GM23338 (cell line): Measurements from ENCODE around the gene RHO. TPM values are rescaled to one million over a fixed set of nuclear protein-coding genes. Genes with fewer than 3 reads are reported as not detected.

Experiments
- ATAC-seq: fragments of 200-7000 bp; cut with Tn5 transposase; 3 replicates; pipeline ENCODE4 v1.9.1; 2020
- DNase-seq: peaks from one replicate; pipeline ENCODE4 v3.0.0-alpha.2; 2015; ENCODE audit warnings: low spot score
- H2AFZ ChIP-seq: fragments of 200-600 bp; sonication (generic); 2 replicates; pipeline ENCODE4 v1.8.0; 2016; ENCODE audit warnings: antibody characterized with exemption, mild to moderate bottlenecking, moderate library complexity
- H3F3A ChIP-seq: fragments of 200-600 bp; sonication (generic); replicated peaks from 2 replicates; pipeline ENCODE4 v1.8.0; 2017; ENCODE audit warnings: antibody characterized with exemption, mixed run types, low read depth
- H3K27ac ChIP-seq: fragments of 200-600 bp; sonication (generic); 2 replicates; pipeline ENCODE4 v1.6.1; 2016; ENCODE audit warnings: low read depth
- H3K27me3 ChIP-seq: fragments of 200-600 bp; sonication (generic); 2 replicates; pipeline ENCODE4 v1.8.0; 2016; ENCODE audit warnings: mild to moderate bottlenecking, mixed run types, moderate library complexity; ENCODE audit not compliant: insufficient read depth
- H3K36me3 ChIP-seq: fragments of 200-600 bp; sonication (generic); 2 replicates; pipeline ENCODE4 v1.8.0; 2016; ENCODE audit warnings: mild to moderate bottlenecking; ENCODE audit not compliant: insufficient read depth
- H3K4me1 ChIP-seq: fragments of 200-600 bp; sonication (generic); 2 replicates; pipeline ENCODE4 v1.8.0; 2016; ENCODE audit warnings: mild to moderate bottlenecking, moderate library complexity; ENCODE audit not compliant: insufficient read depth
- H3K4me2 ChIP-seq: fragments of 200-600 bp; sonication (generic); 2 replicates; pipeline ENCODE4 v1.7.1; 2017; ENCODE audit warnings: mixed run types
- H3K4me3 ChIP-seq: fragments of 200-600 bp; sonication (generic); 2 replicates; pipeline ENCODE4 v1.6.1; 2016; ENCODE audit warnings: mixed run types
- H3K79me2 ChIP-seq: fragments of 200-600 bp; sonication (generic); replicated peaks from 2 replicates; pipeline ENCODE4 v1.8.0; 2017; ENCODE audit warnings: mild to moderate bottlenecking; ENCODE audit not compliant: insufficient read depth
- H3K9me2 ChIP-seq: fragments of 200-600 bp; sonication (generic); 2 replicates; pipeline ENCODE4 v1.8.0; 2017; ENCODE audit not compliant: insufficient read depth
- H4K20me1 ChIP-seq: fragments of 200-600 bp; sonication (generic); replicated peaks from 2 replicates; pipeline ENCODE4 v1.8.0; 2017; ENCODE audit warnings: mild to moderate bottlenecking; ENCODE audit not compliant: insufficient read depth
- H3K27ac Mint-ChIP-seq: 2 replicates; pipeline ENCODE4 v1.8.0; 2020; ENCODE audit warnings: inconsistent platforms, mild to moderate bottlenecking, moderate library complexity, mixed read lengths
- H3K27me3 Mint-ChIP-seq: 3 replicates; pipeline ENCODE4 v1.8.0; 2022; ENCODE audit warnings: low read depth, mild to moderate bottlenecking, moderate library complexity, mixed read lengths, inconsistent platforms; ENCODE audit not compliant: insufficient read depth, poor library complexity
- H3K36me3 Mint-ChIP-seq: 3 replicates; pipeline ENCODE4 v1.8.0; 2021; ENCODE audit warnings: low read depth, mild to moderate bottlenecking, inconsistent platforms, moderate library complexity, mixed read lengths
- H3K4me1 Mint-ChIP-seq: 3 replicates; pipeline ENCODE4 v1.8.0; 2020; ENCODE audit warnings: mild to moderate bottlenecking, inconsistent platforms, mixed read lengths
- H3K4me3 Mint-ChIP-seq: 3 replicates; pipeline ENCODE4 v1.8.0; 2021; ENCODE audit warnings: moderate library complexity, mild to moderate bottlenecking, inconsistent platforms, mixed read lengths
- H3K9me3 Mint-ChIP-seq: 3 replicates; pipeline ENCODE4 v1.8.0; 2020; ENCODE audit warnings: moderate library complexity, mild to moderate bottlenecking, inconsistent platforms, mixed read lengths
- CREB1 ChIP-seq: fragments of 250-450 bp; sonication (Bioruptor Pico); IDR thresholded peaks from 2 replicates; pipeline ENCODE4 v1.5.0; 2020; ENCODE audit warnings: low read depth, mild to moderate bottlenecking, moderate library complexity
- ETS1 ChIP-seq: IDR thresholded peaks from 2 replicates; pipeline ENCODE4 v1.6.1; 2016; ENCODE audit warnings: antibody characterized with exemption
- EZH2 ChIP-seq: fragments of 200-600 bp; sonication (generic); IDR thresholded peaks from one replicate; pipeline ENCODE4 v1.8.0; 2017; ENCODE audit warnings: antibody characterized with exemption, mild to moderate bottlenecking, low read depth; ENCODE audit not compliant: unreplicated experiment
- EZH2phosphoT487 ChIP-seq: fragments of 200-600 bp; sonication (generic); IDR thresholded peaks from one replicate; pipeline ENCODE4 v1.8.1; 2018; ENCODE audit warnings: antibody characterized with exemption; ENCODE audit not compliant: unreplicated experiment
- JUNB ChIP-seq: IDR thresholded peaks from one replicate; pipeline ENCODE4 v1.6.1; 2016; ENCODE audit warnings: antibody characterized with exemption; ENCODE audit not compliant: unreplicated experiment
- NANOG ChIP-seq: IDR thresholded peaks from 2 replicates; pipeline ENCODE4 v1.6.1; 2016; ENCODE audit warnings: antibody characterized with exemption, borderline replicate concordance
- POLR2AphosphoS5 ChIP-seq: IDR thresholded peaks from 2 replicates; pipeline ENCODE4 v1.6.1; 2016; ENCODE audit warnings: antibody characterized with exemption, low read depth
- REST ChIP-seq: IDR thresholded peaks from one replicate; pipeline ENCODE4 v1.6.1; 2018; ENCODE audit warnings: antibody characterized with exemption; ENCODE audit not compliant: unreplicated experiment
- STAT1 ChIP-seq: IDR thresholded peaks from one replicate; pipeline ENCODE4 v1.6.1; 2016; ENCODE audit warnings: antibody characterized with exemption; ENCODE audit not compliant: unreplicated experiment
- ZNF114 ChIP-seq: fragments of 250-450 bp; sonication (Bioruptor Pico); IDR thresholded peaks from 2 replicates; pipeline ENCODE4 v1.5.0; 2020; ENCODE audit warnings: mild to moderate bottlenecking, moderate library complexity
- ZNF331 ChIP-seq: fragments of 250-450 bp; sonication (Bioruptor Pico); IDR thresholded peaks from 2 replicates; pipeline ENCODE4 v1.5.0; 2020; ENCODE audit warnings: low read depth, mild to moderate bottlenecking, moderate library complexity
- ZNF462 ChIP-seq: fragments of 250-450 bp; sonication (Bioruptor Pico); IDR thresholded peaks from 2 replicates; pipeline ENCODE4 v1.5.0; 2020; ENCODE audit warnings: mild to moderate bottlenecking, moderate library complexity
- polyA plus RNA-seq: library from polyadenylated mRNA; unstranded; fragments of >200 nt; fragmentation: Nextera tagmentation; extraction: Ambion mirVana; gene quantifications from 2 replicates; pipeline ENCODE4 v1.2.1, GENCODE V29; 2016
- total RNA-seq: library from RNA; depleted of rRNA; stranded (reverse); fragments of >200 nt; shearing (Covaris generic); gene quantifications from 2 replicates; pipeline ENCODE4 v1.2.3, GENCODE V29; 2014
- TF ChIP-seq, protein P1 (sequence below), 2 experiments: fragments of 200-600 bp in 1 of 2; sonication (generic) in 1 of 2; conservative IDR thresholded peaks; 2 replicates each; pipeline versions ENCODE4 v1.5.1 to v1.6.1; 2016 to 2017; ENCODE audit warnings: antibody characterized with exemption in 2 of 2, low read depth in 2 of 2, mild to moderate bottlenecking in 2 of 2, moderate library complexity in 1 of 2

RHO gene
- total and polyA plus RNA-seq, 2 experiments from 2014 or later: not detected

GRCh38 chr3:129506231-129506742 lies 22.2 kb upstream of the RHO start:
- Histone ChIP-seq H3K9me2 (no peaks in the 10 kb centered on the region), H3K36me3 (no peaks in the 10 kb centered on the region), H2AFZ (no peak overlapping the region), H3F3A (no peaks in the 10 kb centered on the region; the same call in 1 of the 2 replicates), H3K4me3 (no peak overlapping the region), H4K20me1 (no peaks in the 10 kb centered on the region), H3K27ac (no peak overlapping the region), H3K4me1 (no peaks in the 10 kb centered on the region), H3K4me2 (no peak overlapping the region), H3K27me3 (no peaks in the 10 kb centered on the region), H3K79me2 (no peaks in the 10 kb centered on the region)
- peaks cover 5% of the 10 kb centered on the region; the same call in 2 of the 3 replicates for H3K4me1 Mint-ChIP-seq
- H3K27ac Mint-ChIP-seq: no peak overlapping the region
- DNase-seq (no peak), ATAC-seq (no peak)
- H3K36me3 Mint-ChIP-seq: no peaks in the 10 kb centered on the region; the same call in 1 of the 3 replicates
- H3K4me3 Mint-ChIP-seq: no peak overlapping the region
- H3K27me3 Mint-ChIP-seq: peaks cover 16% of the 10 kb centered on the region
- TF ChIP-seq ZNF114 (CRISPR knock-in tag) (no peak), CREB1 (CRISPR knock-in tag) (no peak), STAT1 (no peak), REST (no peak), EZH2phosphoT487 (no peak), ZNF331 (CRISPR knock-in tag) (no peak), NANOG (no peak), ETS1 (no peak), EZH2 (no peak), POLR2AphosphoS5 (no peak), JUNB (no peak), ZNF462 (CRISPR knock-in tag) (no peak)
- TF ChIP-seq, protein P1, sequence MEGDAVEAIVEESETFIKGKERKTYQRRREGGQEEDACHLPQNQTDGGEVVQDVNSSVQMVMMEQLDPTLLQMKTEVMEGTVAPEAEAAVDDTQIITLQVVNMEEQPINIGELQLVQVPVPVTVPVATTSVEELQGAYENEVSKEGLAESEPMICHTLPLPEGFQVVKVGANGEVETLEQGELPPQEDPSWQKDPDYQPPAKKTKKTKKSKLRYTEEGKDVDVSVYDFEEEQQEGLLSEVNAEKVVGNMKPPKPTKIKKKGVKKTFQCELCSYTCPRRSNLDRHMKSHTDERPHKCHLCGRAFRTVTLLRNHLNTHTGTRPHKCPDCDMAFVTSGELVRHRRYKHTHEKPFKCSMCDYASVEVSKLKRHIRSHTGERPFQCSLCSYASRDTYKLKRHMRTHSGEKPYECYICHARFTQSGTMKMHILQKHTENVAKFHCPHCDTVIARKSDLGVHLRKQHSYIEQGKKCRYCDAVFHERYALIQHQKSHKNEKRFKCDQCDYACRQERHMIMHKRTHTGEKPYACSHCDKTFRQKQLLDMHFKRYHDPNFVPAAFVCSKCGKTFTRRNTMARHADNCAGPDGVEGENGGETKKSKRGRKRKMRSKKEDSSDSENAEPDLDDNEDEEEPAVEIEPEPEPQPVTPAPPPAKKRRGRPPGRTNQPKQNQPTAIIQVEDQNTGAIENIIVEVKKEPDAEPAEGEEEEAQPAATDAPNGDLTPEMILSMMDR (conservative IDR thresholded peaks at IDR 0.05; ENCODE audit: low read depth in 2 of 2): no peak
- H3K9me3 Mint-ChIP-seq: no peaks in the 10 kb centered on the region
